Type B pancreatic cell (in vitro differentiated cells): ENCODE results near the gene TICAM1. TPM values are rescaled to one million over a fixed set of nuclear protein-coding genes. Genes with fewer than 3 reads are reported as not detected.

Source experiments
- DNase-seq: peaks from one replicate; pipeline ENCODE4 v3.0.0; 2021; ENCODE audit warnings: mixed read lengths; ENCODE audit not compliant: unreplicated experiment; ENCODE audit errors: extremely low spot score
- H3K27ac Mint-ChIP-seq: 2 replicates; pipeline ENCODE4 v1.8.0; 2021; ENCODE audit warnings: mild to moderate bottlenecking, mixed read lengths
- H3K27me3 Mint-ChIP-seq: 2 replicates; pipeline ENCODE4 v1.8.0; 2021; ENCODE audit warnings: mixed read lengths
- H3K36me3 Mint-ChIP-seq: 2 replicates; pipeline ENCODE4 v1.8.0; 2021; ENCODE audit warnings: mixed read lengths
- H3K4me1 Mint-ChIP-seq: one replicate; pipeline ENCODE4 v1.8.0; 2021; ENCODE audit warnings: mixed read lengths; ENCODE audit not compliant: unreplicated experiment
- H3K4me3 Mint-ChIP-seq: 2 replicates; pipeline ENCODE4 v1.8.0; 2021; ENCODE audit warnings: mild to moderate bottlenecking, mixed read lengths
- H3K9me3 Mint-ChIP-seq: 2 replicates; pipeline ENCODE4 v1.8.0; 2021; ENCODE audit warnings: mixed read lengths
- CTCF ChIP-seq: fragments of 200-600 bp; sonication (generic); conservative IDR thresholded peaks from 2 replicates; pipeline ENCODE4 v1.5.0; 2021; ENCODE audit warnings: antibody characterized with exemption, mild to moderate bottlenecking
- long read RNA-seq: library from polyadenylated mRNA; unstranded; transcript quantifications from one replicate; pipeline ENCODE4 v2.0.0, GENCODE V29; 2020
- total RNA-seq: library from RNA; stranded (reverse); gene quantifications from 2 replicates; pipeline ENCODE4 v1.2.1, GENCODE V29; 2021; ENCODE audit warnings: low replicate concordance

TICAM1 gene
- total RNA-seq: 8.3 and 20.5 TPM in 2 replicates
- long read RNA-seq, partial matches to known transcripts: 0 of 1 reads
- long read RNA-seq, other reads (novel, unspliced or antisense): 1 of 1 reads

DNA sequence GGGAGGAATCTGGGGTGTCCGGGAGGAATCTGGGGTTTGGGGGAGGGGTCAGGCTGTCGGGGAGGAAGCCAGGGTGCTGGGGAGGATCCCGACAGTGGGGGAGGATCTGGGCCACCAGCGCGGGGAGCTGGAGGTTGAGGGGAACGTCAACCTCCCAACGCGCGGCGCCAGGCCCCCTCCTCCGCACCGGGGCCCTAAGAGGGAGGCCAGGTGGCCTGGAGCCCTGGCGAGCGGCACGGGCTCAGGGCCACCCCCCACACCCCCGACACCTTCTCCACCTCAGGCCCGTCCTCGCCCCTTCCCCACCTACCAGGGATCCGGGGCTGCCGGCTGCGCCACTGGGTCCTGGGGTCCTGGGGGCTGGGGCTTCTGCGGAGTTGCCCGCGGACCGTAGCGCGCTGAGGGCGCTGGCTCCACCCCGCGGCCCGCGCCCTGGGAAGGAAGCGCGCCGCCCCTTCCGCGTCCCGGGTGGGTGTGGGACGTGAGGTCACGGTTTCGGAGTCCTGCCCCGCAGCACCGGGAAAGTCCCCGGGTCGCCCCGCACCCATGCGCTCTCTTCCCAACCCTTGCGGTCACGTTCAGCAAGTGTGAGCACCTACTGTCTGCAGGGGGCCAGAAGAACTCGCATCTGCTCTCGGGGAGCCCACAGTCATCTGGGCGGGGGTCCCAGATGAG lies at the start of gene TICAM1:
TICAM1 (minus strand) TSS at position 409 of the 675 bp plus-strand sequence. CDS start 13,335 bp downstream, outside the sequence.
- no peaks in the 10 kb centered on the region for H3K27me3 Mint-ChIP-seq
- no peaks in the 10 kb centered on the region for H3K36me3 Mint-ChIP-seq
- peak within 1 kb of the TSS; percentile 91 for H3K27ac Mint-ChIP-seq
- no peaks in the 10 kb centered on the region for H3K9me3 Mint-ChIP-seq
- DNase-seq: peak; percentile 68
- peak within 1 kb of the TSS; percentile 90 for H3K4me3 Mint-ChIP-seq
- no peak for TF ChIP-seq CTCF
- peaks cover 14% of the 10 kb centered on the region for H3K4me1 Mint-ChIP-seq

DNA sequence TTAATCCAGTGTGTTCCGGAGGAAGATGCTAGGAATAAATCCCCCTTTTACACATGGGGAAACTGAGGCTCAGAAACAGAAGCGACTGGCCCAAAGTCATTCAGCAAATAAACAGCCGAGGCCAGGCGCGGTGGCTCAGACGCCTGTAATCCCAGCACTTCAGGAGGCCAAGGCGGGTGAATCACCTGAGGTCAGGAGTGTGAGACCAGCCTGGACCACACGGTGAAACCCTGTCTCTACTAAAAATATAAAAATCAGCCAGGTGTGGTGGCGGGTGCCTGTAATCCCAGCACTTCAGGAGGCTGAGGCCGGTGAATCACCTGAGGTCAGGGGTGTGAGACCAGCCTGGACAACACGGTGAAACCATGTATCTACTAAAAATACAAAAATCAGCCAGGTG lies 47.5 kb upstream of the TICAM1 start:
- no peak for TF ChIP-seq CTCF
- no peaks in the 10 kb centered on the region for H3K36me3 Mint-ChIP-seq
- H3K9me3 Mint-ChIP-seq: no peaks in the 10 kb centered on the region
- H3K4me1 Mint-ChIP-seq: no peaks in the 10 kb centered on the region
- H3K27ac Mint-ChIP-seq: no peak overlapping the region
- H3K4me3 Mint-ChIP-seq: no peak overlapping the region
- DNase-seq: no peak
- no peaks in the 10 kb centered on the region for H3K27me3 Mint-ChIP-seq

- TF ChIP-seq CTCF: no peak
- Mint-ChIP-seq H3K27ac (no peak overlapping the region), H3K4me3 (no peak overlapping the region), H3K27me3 (no peaks in the 10 kb centered on the region), H3K4me1 (no peaks in the 10 kb centered on the region), H3K36me3 (no peaks in the 10 kb centered on the region), H3K9me3 (no peaks in the 10 kb centered on the region)
- no peak for DNase-seq
Observed at GRCh38 chr19:4878491-4878968, 47.0 kb upstream of the TICAM1 start.

- no peaks in the 10 kb centered on the region for H3K9me3 Mint-ChIP-seq
- no peak overlapping the region for H3K4me3 Mint-ChIP-seq
- TF ChIP-seq CTCF: no peak
- H3K36me3 Mint-ChIP-seq: no peaks in the 10 kb centered on the region
- no peak for DNase-seq
- H3K27ac Mint-ChIP-seq: no peak overlapping the region
- H3K4me1 Mint-ChIP-seq: no peaks in the 10 kb centered on the region
- no peaks in the 10 kb centered on the region for H3K27me3 Mint-ChIP-seq
Observed at GRCh38 chr19:4877753-4878490, 46.4 kb upstream of the TICAM1 start.

DNA sequence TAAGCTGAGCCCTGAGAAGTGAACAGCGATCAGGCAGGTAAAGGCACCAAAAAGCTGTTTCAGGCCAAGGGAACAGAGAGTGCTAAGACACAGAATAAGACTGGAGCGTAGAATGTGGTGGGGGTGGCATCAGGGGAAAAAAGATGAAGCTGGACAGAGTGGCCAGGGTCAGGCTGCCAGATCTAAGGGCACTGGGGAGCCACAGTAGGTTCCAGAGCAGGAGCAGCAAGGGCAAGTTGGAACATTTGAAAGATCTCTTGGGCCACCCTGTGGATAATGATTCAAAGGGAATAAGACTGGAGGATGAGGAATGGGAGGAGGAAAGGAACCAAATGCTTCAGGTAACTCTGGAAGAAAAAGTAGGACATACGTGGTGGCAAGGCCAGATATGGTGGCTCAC lies 42.4 kb upstream of the TICAM1 start:
- DNase-seq: no peak
- no peak for TF ChIP-seq CTCF
- no peaks in the 10 kb centered on the region for H3K36me3 Mint-ChIP-seq
- H3K27ac Mint-ChIP-seq: no peak overlapping the region
- peaks cover 4% of the 10 kb centered on the region for H3K4me1 Mint-ChIP-seq
- no peaks in the 10 kb centered on the region for H3K9me3 Mint-ChIP-seq
- H3K4me3 Mint-ChIP-seq: no peak overlapping the region
- H3K27me3 Mint-ChIP-seq: no peaks in the 10 kb centered on the region
